ENCODE data around the gene SPEM3.

The SPEM3 gene

DNA sequence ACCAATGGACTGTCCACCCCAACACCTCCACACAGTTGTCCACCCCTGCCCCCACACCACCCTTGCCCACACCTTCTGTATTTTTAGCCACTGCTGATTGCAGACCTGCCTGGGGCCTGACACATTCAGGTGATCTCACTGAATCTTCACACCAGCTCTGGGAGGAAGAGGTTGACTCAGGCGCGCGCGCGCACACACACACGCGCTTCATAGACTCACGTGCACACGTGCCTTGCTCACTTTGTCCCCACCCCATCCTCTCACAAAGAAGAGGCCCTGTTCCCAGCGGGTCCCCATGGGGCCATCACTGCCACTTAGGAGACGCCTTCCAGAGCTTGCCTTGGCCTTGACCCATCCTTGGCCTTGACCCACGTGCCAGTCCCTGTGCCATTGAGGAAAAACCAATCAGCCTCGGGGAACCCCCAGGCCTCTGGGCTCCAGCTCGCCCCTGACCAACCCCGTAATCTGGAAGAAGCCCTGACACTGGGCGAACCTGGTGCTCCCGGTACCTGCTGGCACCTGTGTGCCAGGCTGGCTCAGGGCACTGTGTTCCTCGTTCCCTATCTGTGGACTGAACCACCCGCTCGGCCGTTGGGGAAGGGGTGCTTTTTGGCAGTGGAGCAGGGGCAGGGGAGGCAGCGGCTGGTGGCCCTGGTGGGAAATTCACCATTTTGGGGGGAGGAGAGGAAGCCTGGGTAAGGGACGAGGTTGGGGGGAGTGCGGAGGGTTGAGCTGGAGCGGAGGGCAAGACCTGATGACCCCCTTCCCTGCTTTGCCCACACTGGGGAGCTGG lies 17.8 kb upstream of the SPEM3 start:
- ChIA-PET CTCF (no interaction called here), POLR2A (no interaction called here)
- no peak for DNase-seq (ENCODE audit: extremely low spot score)
- TF ChIP-seq CTCF (IDR thresholded peaks at IDR 0.05; ENCODE audit: control extremely low read depth, extremely low read depth, low read depth, missing control alignments): no peak

GRCh38 chr17:7411427-7411750 lies 17.3 kb upstream of the SPEM3 start:
- POLR2A ChIA-PET: no interaction called here
- no peak for DNase-seq (ENCODE audit: extremely low spot score)
- TF ChIP-seq CTCF (IDR thresholded peaks at IDR 0.05; ENCODE audit: control extremely low read depth, extremely low read depth, low read depth, missing control alignments): no peak
- CTCF ChIA-PET: no interaction called here

DNA sequence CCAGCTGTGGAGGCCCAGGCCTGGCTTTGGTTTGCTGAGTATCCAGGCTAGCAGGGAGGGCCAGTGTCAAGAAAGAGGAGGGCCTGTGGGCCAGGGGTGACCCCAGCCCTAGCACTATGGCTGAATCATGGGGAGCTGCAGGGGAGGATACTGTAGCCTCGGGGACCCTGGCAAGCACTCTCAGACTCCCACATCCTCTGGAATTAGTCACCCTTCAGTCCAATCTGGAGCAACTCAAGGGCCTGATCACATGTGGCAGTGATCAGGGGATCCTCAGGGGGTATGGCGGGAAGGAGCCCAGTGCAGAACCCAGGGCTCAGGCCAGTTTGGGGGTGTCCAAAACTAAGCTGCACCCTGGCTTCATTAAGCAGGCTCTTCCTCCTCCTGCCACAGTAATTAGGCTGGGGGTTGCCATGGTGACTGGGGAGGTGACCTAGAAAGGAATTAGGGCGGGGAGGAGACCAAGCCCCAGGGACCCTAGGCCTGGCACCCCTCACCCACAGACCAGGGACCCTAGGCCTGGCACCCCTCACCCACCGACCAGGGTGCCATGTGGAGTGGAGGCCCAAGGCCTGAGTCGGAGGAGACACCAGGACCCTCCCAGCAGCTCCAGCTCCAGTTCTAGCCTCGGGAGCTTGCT lies 15.2 kb upstream of the SPEM3 start:
- no peak for TF ChIP-seq CTCF (IDR thresholded peaks at IDR 0.05; ENCODE audit: control extremely low read depth, extremely low read depth, low read depth, missing control alignments)
- ChIA-PET POLR2A (no interaction called here), CTCF (interaction anchor here (1.1 to 1.6 kb wide), 2 partner anchors 8 to 58 kb away, joined by 3 read pairs; no protein-coding TSS in a partner anchor)
- no peak for DNase-seq (ENCODE audit: extremely low spot score)

GRCh38 chr17:7414837-7415236 lies 13.8 kb upstream of the SPEM3 start:
- ChIA-PET CTCF (no interaction called here), POLR2A (no interaction called here)
- DNase-seq (ENCODE audit: extremely low spot score): no peak
- TF ChIP-seq CTCF (IDR thresholded peaks at IDR 0.05; ENCODE audit: control extremely low read depth, extremely low read depth, low read depth, missing control alignments): no peak

DNA sequence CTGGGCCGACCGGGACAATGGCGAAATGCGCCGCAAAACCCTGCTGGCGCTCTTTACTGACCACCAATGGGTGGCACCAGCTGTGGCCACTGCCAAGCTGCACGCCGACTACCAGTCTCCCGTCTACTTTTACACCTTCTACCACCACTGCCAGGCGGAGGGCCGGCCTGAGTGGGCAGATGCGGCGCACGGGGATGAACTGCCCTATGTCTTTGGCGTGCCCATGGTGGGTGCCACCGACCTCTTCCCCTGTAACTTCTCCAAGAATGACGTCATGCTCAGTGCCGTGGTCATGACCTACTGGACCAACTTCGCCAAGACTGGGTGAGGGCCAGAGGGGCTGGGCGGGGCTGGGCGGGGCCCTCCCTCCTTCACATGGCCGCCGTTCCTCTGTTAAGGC lies 12.9 kb upstream of the SPEM3 start:
- no peak for TF ChIP-seq CTCF (IDR thresholded peaks at IDR 0.05; ENCODE audit: control extremely low read depth, extremely low read depth, low read depth, missing control alignments)
- ChIA-PET CTCF (no interaction called here), POLR2A (interaction anchor here (0.6 kb wide), 1 partner anchor 69 kb away, joined by 4 read pairs; the partner anchor contains the start of gene POLR2A)
- DNase-seq (ENCODE audit: extremely low spot score): no peak

- ChIA-PET POLR2A (interaction anchor here (0.6 kb wide), 1 partner anchor 68 kb away, joined by 4 read pairs; the partner anchor contains the start of gene POLR2A), CTCF (no interaction called here)
- peak; percentile 4 for TF ChIP-seq CTCF (IDR thresholded peaks at IDR 0.05; ENCODE audit: control extremely low read depth, extremely low read depth, low read depth, missing control alignments)
- DNase-seq (ENCODE audit: extremely low spot score): no peak
Observed at GRCh38 chr17:7416323-7416722, 12.3 kb upstream of the SPEM3 start.

Measured in GM10248 (cell line).